Mucosa of descending colon (tissue), 3 donors: ENCODE measurements around the gene GALNT10. TPM values are rescaled to one million over a fixed set of nuclear protein-coding genes. Genes with fewer than 3 reads are reported as not detected.

ENCODE experiments used
- ATAC-seq: fragments of 200-7000 bp; cut with Tn5 transposase; one replicate; pipeline ENCODE4 v1.9.1; 2020; ENCODE audit warnings: mild to moderate bottlenecking, moderate library complexity
- DNase-seq, 3 donors: peaks; one replicate each; pipeline ENCODE4 v3.0.0-alpha.2; 2020
- H3K36me3 ChIP-seq: fragments of 200-600 bp; one replicate; pipeline ENCODE4 v1.8.0; 2021; ENCODE audit warnings: low read depth, mild to moderate bottlenecking
- H3K4me1 ChIP-seq: fragments of 200-600 bp; one replicate; pipeline ENCODE4 v1.8.0; 2021; ENCODE audit warnings: low read depth, mild to moderate bottlenecking
- H3K4me3 ChIP-seq: fragments of 200-600 bp; one replicate; pipeline ENCODE4 v1.8.0; 2021; ENCODE audit warnings: mild to moderate bottlenecking
- H3K9me3 ChIP-seq: fragments of 200-600 bp; one replicate; pipeline ENCODE4 v1.8.0; 2021; ENCODE audit warnings: mild to moderate bottlenecking
- intact Hi-C, 2 donors: fragments of 100-400 bp; cut with DNase I in 1 of 2; cut with micrococcal nuclease in 1 of 2; formaldehyde crosslinking; loops; one replicate each; pipeline versions ENCODE4 v1.11.0 to v1.11.1; 2022; cut with DNase I, micrococcal nuclease
- total RNA-seq, 3 donors: library from RNA; stranded (reverse); fragmentation: NEBNext Ultra II Directional in 2 of 3; extraction: Animal tissue kit (Norgen Biotek cat#: 25700) in 2 of 3; gene quantifications; one replicate each; pipeline versions ENCODE4 v1.2.1 to v1.2.4, GENCODE V29; 2021 to 2023
- TF ChIP-seq, protein P1 (sequence below): fragments of 200-600 bp; IDR thresholded peaks from one replicate; pipeline ENCODE4 v1.8.0; 2022; ENCODE audit warnings: antibody characterized with exemption, mild to moderate bottlenecking
- donor health status: DM: no; HTN: no; CAD: no; lungs with moderate emphysema.
- donor health status: DM: no; HTN: no; CAD: no.
- donor health status: DM: no; HTN: yes; CAD: no.

The GALNT10 gene
- total RNA-seq, 3 donors from 2014 or later, result 38.5 to 51.5 (median 41.4) TPM

DNA sequence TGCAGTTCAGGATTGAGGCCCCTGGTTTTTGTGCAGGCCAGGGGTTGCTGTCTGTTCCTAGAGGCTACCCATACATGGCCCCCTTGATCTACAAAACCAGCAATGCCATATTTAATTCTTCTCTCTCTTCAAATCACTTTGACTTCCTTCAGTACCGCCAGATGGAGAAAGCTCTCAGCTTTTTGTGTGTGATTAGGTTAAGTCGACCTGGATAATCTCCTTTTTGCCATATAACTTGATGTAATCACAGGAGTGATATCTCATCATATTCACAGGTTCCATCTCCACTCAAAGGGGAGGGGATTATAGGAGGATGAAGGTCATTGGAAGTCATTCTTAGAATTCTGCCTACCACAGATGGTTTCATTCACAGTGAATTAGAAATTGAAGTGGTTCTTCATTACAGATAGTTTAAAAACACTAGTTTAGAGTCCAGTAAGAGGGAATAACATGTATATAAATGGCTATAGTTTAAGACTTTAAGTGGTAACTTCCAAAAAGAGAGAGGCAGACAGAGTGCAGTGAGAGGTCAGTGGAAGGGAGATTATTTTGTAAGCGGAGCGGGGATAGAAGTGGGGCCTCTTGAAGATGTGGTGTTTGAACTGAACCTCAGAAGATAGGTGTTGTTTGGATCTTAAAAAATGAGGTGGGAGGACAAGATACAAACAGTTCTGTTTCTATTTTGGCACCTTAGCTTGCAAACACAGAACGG lies 85.9 kb downstream of the GALNT10 start:
- no peaks in the 10 kb centered on the region for H3K9me3 ChIP-seq
- intact Hi-C loops, result no loop called here
- H3K36me3 ChIP-seq, result no peaks in the 10 kb centered on the region
- no peak overlapping the region for H3K4me3 ChIP-seq
- TF ChIP-seq, protein P1, sequence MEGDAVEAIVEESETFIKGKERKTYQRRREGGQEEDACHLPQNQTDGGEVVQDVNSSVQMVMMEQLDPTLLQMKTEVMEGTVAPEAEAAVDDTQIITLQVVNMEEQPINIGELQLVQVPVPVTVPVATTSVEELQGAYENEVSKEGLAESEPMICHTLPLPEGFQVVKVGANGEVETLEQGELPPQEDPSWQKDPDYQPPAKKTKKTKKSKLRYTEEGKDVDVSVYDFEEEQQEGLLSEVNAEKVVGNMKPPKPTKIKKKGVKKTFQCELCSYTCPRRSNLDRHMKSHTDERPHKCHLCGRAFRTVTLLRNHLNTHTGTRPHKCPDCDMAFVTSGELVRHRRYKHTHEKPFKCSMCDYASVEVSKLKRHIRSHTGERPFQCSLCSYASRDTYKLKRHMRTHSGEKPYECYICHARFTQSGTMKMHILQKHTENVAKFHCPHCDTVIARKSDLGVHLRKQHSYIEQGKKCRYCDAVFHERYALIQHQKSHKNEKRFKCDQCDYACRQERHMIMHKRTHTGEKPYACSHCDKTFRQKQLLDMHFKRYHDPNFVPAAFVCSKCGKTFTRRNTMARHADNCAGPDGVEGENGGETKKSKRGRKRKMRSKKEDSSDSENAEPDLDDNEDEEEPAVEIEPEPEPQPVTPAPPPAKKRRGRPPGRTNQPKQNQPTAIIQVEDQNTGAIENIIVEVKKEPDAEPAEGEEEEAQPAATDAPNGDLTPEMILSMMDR, result no peak
- H3K4me1 ChIP-seq, result peaks cover 22% of the 10 kb centered on the region
- DNase-seq (no peak), ATAC-seq (no peak)

DNA sequence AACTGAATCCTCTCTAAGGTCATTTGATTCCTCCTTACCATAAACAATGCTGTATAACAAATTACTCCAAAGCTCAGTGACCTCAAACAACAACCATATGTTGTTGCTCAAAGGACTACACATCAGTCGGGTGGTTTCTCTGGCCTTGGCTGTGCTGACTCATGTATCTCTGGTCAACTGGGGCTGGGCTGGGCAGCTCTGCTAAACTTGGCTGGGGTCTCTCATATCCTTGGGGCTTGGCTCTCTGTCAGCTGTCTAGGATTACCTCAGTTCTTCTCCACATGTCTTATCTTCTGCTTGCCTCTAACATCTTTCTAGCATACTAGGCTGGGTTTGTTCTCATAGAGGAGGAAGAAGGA lies 86.4 kb downstream of the GALNT10 start:
- Histone ChIP-seq H3K4me1 (peaks cover 22% of the 10 kb centered on the region), H3K36me3 (no peaks in the 10 kb centered on the region), H3K4me3 (no peak overlapping the region), H3K9me3 (no peaks in the 10 kb centered on the region)
- ATAC-seq, result peak; percentile 66
- TF ChIP-seq, protein P1, result no peak
- peak in 2 of 3 donors; percentile 50 to 51 for DNase-seq
- intact Hi-C loops, result no loop called here

DNA sequence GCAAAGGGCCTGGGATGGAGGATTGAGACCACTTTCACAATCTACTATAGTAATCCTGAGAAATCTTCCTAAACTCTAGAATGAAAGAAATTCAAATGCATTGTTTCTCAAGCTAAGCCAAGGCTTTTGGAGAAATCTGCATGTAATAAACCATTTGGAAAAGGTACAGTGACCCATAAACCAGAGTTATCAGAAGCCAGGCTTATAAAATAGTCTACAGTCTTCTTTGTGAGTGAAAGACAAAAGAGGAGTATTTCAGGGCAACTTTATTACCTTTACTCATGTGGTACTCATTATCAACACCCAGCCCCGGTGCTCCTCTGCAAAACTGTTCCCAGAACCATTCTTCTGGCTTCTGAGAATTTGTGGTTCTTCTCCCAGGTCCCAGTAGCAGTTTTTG lies 87.0 kb downstream of the GALNT10 start:
- peaks cover 16% of the 10 kb centered on the region for H3K4me1 ChIP-seq
- TF ChIP-seq, protein P1, result no peak
- DNase-seq (no peak), ATAC-seq (peak; percentile 39)
- no peak overlapping the region for H3K4me3 ChIP-seq
- H3K9me3 ChIP-seq, result no peaks in the 10 kb centered on the region
- intact Hi-C loops, result no loop called here
- H3K36me3 ChIP-seq, result no peaks in the 10 kb centered on the region

DNA sequence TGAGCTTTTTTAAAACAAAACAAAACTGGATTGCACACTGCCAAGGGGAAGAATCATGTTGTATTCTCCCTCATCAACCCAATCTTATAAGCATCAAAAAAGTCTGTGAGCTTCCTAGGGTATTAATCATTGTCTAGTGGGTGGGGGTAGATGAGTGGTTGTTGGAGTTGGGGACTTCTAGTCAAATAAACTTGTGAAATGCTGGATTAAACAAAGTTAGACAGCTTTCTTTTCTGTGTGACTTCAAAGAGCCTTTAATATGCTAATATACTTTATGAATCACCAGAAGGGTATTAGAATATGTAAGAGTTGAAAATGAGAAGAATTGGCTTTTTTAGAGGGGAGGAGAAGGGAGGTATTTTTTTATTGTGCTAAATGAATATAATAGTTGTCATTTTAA lies 87.7 kb downstream of the GALNT10 start:
- intact Hi-C loops, result no loop called here
- TF ChIP-seq, protein P1, result no peak
- Histone ChIP-seq H3K4me1 (peaks cover 10% of the 10 kb centered on the region), H3K36me3 (no peaks in the 10 kb centered on the region), H3K4me3 (no peak overlapping the region), H3K9me3 (no peaks in the 10 kb centered on the region)
- ATAC-seq (no peak), DNase-seq (no peak)

DNA sequence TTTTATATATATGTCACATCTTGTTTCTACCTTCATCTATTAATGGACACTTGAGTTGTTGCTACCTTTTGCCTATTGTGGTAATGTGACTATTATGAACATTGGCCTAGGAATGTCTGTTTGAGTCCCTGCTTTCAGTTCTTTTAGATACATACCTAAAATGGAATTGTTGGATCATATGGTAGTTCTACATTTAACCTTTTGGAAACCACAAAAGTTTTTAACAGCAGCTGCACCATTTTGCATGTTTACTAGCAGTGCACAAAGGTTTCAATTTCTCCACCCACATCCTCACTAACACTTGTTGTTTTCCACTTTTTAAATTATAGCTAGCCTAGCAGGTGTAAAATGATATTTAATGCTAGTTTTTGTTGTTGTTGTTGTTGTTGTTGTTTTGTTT lies 88.4 kb downstream of the GALNT10 start:
- no peak for ATAC-seq
- Histone ChIP-seq H3K4me3 (no peak overlapping the region), H3K36me3 (no peaks in the 10 kb centered on the region), H3K4me1 (peaks cover 7% of the 10 kb centered on the region), H3K9me3 (no peaks in the 10 kb centered on the region)
- DNase-seq, result no peak
- TF ChIP-seq, protein P1, result no peak
- intact Hi-C loops, result no loop called here

DNA sequence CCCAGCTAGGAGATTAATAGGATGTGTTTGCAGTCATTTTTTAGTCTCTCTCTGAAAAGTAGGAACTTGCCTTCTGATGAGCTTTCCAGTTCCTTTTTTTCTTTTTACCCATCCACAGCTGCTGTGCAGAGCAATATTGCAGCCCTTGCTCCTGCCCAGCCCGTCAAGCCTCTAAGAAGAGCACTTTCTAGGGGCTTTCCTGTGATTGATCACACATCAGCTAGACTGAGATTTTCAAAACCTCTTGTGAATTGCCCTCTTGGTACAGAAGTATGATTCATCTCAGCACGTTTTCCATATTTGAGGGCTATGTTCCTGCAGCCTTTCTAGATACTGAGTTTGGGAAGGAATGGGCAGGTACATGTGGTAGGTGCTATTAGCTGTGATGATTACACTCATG lies 93.9 kb downstream of the GALNT10 start:
- peaks cover 7% of the 10 kb centered on the region for H3K4me1 ChIP-seq
- no peak overlapping the region for H3K4me3 ChIP-seq
- H3K36me3 ChIP-seq, result no peaks in the 10 kb centered on the region
- no peaks in the 10 kb centered on the region for H3K9me3 ChIP-seq
- intact Hi-C loops, result no loop called here
- TF ChIP-seq, protein P1, result no peak
- no peak for DNase-seq
- ATAC-seq, result no peak
